Gastroesophageal sphincter (tissue), 3 donors: ENCODE data around the gene RPUSD3.

Experiments
- CTCF ChIP-seq, 4 experiments: fragments of 200-600 bp in 2 of 4; fragments of 450-650 bp in 2 of 4; sonication (generic) in 1 of 4; IDR thresholded peaks; one replicate each; pipeline ENCODE4 v1.5.1; 2017 to 2019; ENCODE audit warnings: antibody characterized with exemption in 4 of 4, mild to moderate bottlenecking in 2 of 4, moderate library complexity in 2 of 4
- POLR2AphosphoS5 ChIP-seq: sonication (generic); formaldehyde crosslinking; IDR thresholded peaks from one replicate; pipeline ENCODE4 v1.6.1; 2017; ENCODE audit warnings: antibody characterized with exemption

DNA sequence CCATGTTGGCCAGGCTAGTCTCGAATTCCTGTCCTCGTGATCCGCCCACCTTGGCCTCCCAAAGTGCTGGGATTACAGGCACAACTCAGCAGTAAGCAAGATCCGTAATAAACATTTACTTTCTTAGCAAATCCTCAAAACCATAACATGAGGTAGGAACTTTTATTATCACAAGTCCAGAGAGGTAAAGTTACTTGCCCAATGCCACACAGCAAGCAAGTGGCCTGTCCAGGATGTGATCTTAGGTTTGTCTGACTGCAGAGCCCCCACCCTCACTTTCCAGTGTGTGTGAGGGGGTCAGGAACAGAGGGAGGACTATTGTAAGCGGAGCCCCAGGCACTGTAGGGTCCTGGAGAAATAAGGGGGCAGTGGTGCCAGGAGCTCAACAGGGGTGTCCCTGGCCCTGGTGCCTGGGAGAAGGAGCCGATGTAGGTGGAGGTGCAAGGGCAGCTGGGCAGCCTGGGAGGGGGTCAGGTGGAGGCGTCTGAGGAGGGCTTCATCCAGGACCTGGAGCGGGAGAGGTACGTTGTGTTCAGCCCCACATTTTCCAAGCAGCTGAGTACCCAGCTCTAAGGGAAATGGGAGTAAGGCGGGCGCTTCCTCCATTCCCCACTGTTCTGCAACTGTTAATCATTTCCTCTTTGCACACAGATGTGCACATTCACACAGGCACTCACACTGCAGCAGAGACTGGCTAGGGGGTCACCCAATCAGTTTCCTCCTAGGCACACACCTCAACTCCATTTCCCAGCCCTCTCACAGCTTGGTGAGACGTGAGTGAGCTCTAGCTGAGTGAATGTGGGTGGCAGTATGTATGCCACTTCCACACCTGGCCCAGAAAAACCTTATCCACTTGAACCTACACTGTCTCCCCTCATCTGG is 5.9 kb downstream of the RPUSD3 start:
- TF ChIP-seq POLR2AphosphoS5 (no peak), CTCF (IDR thresholded peaks at IDR 0.05) (no peak)
